Measurements from ENCODE around the gene FAM131A.

The FAM131A gene

DNA sequence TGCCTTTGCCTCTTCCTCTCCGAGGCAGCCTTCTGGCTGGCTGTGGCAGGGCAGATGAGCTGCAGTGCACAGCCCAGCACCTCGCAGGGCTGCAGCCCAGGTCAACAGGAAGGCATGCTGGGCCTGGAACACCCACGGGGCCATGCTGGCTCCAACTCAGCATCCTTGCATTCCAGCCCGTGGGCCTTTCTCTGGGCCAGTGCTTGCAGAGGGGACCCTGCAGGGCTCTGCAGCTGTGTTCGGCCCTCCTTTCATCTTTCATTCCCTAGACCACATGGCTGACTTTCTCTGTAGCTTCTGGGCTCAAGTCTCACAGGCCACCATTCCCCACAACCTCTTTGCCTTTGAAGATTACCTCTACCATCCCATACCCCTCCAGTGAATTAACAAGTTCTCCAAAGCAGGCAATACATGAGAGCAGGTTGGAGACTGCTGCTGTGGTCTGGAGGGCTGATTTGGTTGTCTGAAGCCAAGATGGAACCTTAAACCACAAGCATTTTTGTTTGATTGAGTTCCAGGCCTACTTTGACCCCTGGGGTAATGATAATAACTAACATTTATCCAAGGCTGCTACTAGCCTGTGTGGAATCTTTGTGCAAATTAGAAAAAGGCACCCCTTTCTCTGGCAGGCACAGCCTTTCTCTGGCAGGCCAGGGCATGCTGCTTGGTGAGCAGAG, 5.9 kb downstream of the FAM131A start:
- no peak for FAIRE-seq

DNA sequence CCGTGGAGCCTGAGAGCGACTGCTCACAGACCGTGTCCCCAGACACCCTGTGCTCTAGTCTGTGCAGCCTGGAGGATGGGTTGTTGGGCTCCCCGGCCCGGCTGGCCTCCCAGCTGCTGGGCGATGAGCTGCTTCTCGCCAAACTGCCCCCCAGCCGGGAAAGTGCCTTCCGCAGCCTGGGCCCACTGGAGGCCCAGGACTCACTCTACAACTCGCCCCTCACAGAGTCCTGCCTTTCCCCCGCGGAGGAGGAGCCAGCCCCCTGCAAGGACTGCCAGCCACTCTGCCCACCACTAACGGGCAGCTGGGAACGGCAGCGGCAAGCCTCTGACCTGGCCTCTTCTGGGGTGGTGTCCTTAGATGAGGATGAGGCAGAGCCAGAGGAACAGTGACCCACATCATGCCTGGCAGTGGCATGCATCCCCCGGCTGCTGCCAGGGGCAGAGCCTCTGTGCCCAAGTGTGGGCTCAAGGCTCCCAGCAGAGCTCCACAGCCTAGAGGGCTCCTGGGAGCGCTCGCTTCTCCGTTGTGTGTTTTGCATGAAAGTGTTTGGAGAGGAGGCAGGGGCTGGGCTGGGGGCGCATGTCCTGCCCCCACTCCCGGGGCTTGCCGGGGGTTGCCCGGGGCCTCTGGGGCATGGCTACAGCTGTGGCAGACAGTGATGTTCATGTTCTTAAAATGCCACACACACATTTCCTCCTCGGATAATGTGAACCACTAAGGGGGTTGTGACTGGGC, 7.3 kb downstream of the FAM131A start:
- no peak for FAIRE-seq

DNA sequence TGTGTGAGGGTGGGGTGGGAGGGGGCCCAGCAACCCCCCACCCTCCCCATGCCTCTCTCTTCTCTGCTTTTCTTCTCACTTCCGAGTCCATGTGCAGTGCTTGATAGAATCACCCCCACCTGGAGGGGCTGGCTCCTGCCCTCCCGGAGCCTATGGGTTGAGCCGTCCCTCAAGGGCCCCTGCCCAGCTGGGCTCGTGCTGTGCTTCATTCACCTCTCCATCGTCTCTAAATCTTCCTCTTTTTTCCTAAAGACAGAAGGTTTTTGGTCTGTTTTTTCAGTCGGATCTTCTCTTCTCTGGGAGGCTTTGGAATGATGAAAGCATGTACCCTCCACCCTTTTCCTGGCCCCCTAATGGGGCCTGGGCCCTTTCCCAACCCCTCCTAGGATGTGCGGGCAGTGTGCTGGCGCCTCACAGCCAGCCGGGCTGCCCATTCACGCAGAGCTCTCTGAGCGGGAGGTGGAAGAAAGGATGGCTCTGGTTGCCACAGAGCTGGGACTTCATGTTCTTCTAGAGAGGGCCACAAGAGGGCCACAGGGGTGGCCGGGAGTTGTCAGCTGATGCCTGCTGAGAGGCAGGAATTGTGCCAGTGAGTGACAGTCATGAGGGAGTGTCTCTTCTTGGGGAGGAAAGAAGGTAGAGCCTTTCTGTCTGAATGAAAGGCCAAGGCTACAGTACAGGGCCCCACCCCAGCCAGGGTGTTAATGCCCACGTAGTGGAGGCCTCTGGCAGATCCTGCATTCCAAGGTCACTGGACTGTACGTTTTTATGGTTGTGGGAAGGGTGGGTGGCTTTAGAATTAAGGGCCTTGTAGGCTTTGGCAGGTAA, 8.1 kb downstream of the FAM131A start:
- no peak for FAIRE-seq

DNA sequence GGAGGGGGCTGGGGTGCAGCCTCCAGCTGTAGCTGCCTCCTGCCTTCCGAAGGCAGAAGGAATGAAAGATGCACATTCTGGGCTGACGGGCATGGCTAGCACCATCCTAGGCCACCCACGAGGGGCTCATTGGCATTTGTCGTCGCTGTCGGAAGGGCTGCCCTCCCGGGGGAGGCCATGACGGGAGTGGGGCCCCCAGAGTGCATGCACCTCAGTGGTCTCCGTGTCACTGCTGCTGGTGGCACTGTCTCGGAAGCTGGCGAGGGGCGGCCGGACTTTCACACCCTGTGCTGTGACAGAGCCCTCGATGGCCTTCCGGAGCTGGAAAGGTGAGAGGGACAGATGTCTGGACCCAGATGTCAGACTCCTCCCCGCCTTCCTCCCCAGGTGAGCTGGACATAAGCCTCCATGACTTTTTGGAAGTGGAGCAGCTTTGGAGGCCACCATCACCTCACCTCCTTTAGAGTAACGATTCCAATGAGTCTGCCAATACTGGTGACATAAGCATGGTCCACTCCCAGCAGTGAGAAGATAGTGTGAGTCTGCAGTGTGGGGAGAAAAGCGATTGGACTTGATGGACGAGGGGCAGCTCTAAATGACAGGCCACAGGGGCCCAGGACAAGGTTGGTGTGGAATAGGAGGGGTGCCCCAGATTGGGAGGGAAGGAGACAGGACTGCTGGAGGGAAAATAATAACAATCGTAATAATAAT, 9.2 kb downstream of the FAM131A start:
- no peak for FAIRE-seq

DNA sequence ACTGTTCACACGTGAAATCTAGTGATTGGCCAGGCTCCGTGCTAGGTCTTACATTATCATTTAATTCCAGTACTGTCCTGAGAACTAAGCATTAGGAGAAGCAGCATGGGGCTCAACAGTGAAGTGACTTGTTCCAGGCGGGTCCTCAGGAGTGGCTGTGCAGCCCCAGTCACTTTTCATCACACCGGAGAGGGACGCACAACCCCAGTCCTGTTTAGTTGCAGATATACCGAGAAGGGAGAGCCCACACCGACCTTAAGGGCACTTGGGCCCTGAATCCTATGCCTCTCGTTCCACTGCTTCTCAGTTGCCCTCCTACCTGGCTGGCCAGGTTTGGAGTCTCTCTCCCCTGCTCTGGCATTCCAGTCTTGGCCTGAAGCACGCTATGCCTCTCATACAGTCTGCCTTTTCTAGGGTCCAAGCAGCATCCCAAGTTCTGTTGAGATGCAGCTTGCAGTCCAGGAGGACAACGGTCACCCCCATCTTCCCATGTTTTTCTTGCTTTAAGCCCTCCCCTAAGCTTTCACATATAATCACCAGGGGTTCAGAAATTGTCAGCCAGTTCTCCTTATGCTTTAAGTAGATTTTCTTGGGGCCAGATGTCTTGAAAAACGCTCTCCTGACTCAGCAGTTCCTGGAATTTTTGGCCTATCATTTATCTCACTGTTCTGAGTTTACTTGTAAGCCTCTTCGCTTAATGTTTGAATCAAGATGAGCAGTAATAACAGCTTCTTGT, 10.1 kb downstream of the FAM131A start:
- no peak for FAIRE-seq

DNA sequence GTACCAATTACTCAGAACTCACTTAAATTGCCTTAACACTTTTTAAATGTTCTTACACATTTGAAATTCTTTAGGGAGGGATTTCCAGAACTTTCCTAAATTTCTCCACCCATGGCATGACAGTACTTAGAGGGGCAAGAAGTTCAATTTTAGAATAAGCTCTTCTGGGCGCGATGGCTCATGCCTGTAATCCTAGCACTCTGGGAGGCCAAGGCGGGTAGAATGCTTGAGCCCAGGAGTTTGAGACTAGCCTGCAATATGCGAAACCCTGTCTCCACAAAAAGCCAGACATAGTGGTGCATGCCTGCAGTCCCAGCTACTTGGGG, 10.6 kb downstream of the FAM131A start:
- no peak for FAIRE-seq

DNA sequence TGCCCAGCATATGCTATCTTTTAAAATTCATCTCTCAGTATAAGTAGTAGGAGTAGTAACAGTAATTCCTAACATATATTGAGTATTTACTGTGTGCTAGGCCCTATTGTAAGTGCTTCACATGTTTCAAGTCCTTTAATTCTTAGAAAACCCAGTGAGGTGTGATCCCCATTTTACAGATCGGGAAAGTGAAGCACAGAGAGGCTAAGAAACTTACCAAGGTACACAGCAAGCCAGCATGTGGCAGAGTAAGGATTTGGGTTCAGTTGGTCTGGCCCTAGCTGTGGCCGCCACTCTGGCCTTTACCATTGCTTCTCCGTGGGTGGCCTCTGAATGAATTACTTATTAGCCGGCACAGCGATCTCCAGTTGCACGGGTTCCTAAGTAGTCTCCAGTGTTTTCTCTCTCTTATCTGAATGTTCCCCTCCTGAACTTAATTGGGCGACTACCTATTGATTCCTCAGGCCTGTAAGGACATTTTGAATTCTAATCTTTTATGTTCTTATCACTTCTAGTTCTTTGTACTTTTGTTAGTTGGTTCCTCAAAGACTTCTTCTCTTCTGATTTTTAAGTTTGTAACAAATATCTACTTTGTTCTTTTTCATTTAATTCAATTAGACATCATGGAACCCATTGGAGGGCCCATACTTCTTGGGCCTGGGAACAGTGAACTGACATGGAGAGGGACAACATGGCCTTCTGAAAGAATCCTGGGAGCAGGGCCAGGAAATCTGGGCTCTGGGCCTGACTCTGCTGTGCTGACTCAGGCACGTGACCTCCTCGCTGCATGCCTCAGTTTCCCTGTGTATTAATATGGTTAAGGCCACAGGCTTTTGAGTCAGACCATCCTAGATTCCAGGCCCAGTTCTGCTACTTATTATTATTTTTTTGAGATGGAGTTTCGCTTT, 12.4 kb downstream of the FAM131A start:
- FAIRE-seq: no peak

DNA sequence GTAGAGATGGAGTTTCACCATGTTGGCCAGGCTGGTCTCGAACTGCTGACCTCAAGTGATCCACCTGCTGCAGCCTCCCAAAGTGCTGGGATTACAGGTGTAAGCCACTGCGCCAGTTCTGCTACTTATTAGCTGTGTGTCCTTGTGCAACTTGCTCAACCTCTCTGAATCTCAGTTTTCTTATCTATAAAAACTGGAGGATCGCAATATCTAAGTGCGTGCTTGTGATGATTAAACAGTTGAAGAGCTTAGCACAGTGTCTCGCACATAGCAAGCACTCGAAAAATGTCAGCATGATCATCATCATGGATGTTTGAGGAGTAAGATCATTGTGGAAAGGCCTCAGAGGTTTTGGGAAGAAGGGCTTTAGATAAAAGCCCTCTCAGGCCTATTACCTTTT, 13.2 kb downstream of the FAM131A start:
- no peak for FAIRE-seq

DNA sequence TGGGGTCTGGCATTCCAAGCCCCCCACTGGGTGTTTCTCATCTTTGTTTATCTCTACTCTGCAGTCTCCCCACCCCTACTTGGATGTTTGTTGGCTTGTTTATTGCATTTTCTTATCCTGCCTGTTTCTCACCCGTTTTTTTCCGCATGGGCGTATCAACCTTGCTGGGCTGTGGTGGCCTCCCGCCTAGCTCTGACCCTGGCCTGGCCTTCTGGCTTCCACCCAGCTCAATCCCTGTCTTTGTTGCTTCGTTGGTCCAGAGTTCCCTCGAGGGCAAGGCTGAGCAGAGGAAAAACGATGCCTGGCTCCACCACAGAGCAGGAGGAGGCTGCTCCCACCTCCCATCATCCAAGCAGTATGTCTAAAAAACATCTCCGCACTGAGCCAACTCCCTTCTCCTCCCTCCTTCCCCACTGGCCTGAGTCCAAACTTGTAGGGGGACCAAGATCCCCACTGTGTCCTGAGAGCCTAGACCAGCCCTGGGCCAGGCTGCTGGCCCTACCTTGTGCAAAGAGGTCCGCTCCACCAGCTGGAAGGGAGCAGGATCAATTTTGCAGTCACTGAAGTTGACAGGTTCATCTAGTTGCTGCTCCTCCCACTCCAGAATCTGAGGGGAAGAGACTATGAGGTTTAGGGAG, 14.2 kb downstream of the FAM131A start:
- no peak for FAIRE-seq

DNA sequence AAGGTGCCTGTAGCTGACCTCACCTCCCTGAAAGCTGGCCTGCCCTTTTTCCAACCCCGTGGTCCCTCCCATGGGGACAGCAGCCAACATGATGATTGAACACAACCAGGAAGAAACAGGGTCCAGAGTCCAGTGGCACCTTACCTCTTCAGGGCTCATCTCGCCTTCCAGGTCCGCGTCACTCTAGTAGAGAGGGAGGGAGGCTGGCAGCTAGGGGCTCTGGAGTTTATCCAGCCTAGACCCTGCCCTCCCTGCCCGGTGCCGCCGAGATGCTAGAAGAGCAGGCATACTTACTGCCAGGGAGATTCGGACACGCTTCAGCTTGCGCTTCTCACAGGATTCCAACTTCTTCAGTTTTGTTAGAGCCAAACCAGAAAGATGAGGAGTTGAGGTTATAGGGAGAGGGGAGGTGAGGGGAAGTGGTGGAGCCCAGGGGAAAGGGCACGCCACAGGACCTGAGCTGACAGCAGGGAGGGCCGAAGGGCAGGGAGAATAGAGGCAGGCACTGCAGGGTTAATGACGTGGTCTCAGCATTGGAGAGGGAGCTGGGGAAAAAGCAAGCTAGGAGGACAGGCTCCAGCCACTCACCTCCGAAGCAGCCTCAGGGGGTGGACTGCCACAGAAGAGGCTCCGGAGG, 14.9 kb downstream of the FAM131A start:
- FAIRE-seq: no peak

DNA sequence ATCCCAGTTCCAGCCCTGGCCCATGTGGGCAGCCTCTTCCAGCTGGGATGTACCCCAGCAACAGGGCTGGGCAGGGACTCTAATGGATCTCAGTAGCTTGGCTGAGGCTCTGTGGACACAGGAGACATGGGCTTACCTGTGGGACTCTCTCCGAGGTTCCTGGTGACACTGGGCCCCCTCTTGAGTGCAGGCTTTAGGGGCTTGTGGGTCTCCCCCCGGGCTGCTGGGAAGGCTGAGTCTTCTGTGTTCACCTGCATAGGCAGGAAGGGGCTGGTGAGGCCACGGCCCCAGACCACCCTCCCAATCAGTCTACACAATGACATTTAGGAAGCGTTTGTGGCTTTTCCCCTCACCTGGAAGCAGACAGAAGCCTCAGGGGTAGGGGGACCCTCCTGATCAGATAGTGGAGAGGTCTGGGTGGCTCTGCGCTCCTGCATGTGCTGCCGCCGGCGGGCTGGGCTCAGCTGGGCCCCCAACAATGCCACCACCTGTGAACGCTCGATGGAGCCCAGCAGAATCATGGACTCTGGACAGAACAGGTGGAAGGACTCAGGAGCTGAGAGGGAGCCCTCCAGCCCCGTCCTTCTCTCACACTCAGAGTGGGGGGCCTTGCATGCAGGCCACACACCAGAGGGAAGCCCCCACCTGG, 15.6 kb downstream of the FAM131A start:
- FAIRE-seq: no peak

DNA sequence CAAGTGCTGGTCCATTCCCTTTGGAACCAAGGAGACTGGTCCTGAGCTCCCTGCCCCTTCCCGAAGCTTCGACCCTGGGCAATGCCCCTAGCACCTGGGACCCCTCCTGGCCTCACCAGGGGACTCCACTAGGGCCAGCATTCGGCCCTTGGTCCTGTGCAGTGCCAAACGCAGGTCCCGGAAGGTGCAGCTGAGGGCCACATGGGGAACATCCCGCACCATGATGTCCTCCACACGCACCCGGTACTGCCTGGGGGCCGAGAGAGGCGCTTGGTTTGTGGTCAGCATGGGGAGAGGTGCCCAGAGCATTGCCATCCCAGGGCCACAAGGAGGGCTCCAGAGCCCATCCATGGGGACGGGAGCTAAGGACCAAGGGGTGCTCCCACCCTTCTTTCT, 16.1 kb downstream of the FAM131A start:
- FAIRE-seq: no peak

DNA sequence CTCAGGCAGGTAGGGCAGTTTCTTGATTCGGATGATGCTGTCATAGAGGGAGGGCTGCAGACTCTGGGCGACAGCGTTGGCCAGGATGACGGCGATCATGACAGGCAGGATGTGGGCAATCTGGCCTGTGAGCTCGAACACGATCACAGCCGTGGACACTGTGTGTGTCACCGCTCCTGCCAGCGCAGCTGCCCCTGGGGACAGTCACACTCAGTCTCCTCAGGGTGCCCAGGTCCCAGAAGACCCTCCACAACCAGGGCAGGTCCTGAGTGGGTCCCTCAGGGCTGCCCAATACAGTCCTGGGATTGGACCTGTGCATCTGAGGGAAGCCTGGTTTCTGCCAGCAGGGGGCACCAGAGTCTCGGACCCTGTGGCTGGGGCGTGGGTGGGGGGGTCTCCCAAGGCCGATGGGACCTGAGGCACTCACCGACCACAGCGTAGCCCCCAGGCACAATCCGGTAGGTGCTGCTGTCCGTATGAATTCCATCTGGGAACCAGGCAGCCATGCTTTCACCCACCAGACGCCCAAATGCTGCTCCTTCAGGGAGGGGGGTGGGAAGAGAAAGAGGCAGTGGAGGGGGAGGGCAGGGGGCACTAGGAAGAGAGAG, 16.8 kb downstream of the FAM131A start:
- no peak for FAIRE-seq

DNA sequence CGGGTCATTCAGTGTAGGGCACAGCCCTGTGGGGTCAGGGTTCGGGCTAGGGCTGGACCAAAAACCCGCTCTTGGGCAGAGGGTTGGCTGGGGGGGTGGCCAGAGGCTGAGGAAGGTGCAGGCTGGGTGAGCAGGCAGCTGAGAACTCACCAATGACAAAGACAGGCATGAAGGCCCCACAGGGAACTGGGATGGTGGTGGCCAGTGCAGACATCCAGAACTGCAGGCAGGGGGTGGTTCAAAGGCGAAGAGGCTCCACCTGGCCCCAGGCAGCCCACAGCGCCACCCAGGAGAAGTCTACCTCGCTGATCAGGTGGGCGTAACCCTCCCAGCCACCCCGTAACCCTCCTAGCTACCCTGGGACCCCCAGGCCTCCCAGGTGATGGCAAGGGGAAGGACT, 17.4 kb downstream of the FAM131A start:
- no peak for FAIRE-seq

DNA sequence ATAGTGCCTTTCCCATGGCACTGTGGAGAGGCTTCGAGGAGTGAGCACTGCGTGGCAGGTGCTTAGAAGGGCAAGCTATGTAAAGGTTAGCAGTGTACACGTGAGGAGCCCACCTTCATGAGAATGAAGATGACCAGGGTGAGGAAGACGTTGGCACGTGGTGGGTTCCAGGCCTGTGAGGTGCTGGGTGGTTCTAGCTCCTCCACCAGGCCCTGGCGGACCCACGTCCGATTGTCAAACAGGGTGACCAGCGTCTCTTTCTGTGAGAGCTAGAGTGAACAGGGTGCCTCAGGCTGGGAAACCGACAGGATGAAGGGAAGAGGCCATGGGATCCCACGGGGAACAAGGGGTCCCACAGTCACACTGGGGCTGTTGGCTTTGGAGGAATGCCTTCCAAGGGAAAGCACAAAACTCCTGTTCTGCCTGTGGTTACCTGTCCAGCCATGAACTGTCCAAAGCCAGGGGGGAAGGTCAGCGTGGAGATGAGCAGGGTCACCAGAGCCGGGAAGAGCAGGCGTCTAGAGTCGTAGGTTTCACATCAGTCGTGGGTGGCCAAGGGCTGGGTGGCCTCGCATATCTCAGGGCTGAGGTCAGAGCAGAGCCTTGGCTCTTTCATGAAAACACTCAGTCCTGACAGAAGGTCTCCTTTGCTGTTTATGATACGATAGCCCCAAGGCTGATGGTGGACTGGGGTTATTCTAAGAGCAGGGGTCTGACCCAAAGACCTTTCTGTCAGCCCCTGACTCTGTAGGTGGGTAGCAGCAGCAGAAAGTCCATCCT, 18.1 kb downstream of the FAM131A start:
- no peak for FAIRE-seq

DNA sequence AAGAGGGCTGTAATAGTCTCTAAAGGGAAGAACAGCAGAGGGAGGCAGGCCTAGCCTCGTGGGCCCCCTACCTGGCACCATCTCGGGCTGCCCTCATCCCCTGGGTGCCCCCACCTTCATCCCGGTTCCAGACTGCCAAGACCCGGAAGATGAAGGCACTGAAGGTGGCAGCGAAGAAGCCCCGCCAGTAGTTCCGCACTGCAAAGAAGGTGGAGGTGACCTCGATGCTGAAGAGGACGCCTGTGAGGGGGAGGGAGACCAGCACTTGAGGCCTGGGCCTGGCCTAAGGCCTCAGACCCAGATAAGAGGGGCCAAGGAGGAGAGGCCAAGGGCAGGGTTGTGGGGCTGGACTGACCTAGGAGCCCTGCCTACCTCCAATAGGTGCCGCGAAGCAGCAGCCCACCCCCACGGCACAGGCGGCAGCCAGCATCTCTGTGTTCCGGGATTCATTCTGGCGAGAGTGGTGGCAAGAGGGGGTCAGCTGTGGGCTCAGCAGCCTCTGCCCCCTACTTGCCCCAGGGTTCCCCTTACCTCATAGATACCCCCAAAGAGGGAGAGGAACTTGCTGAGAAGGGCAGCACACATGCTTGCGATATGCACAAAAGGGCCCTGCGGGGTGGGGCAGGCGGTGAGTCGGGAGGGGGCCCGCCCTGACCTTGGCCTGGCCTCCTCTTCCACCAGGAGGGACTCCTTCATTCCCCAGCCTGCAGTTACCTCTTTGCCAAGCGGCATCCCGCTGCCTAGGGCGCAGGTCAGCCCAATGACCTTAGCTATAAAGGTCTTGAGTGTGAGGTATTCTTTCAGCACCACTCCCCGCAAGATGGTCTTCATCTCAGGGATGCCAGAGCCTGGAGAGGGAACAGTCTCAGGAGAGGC, 20.1 kb downstream of the FAM131A start:
- FAIRE-seq: no peak

DNA sequence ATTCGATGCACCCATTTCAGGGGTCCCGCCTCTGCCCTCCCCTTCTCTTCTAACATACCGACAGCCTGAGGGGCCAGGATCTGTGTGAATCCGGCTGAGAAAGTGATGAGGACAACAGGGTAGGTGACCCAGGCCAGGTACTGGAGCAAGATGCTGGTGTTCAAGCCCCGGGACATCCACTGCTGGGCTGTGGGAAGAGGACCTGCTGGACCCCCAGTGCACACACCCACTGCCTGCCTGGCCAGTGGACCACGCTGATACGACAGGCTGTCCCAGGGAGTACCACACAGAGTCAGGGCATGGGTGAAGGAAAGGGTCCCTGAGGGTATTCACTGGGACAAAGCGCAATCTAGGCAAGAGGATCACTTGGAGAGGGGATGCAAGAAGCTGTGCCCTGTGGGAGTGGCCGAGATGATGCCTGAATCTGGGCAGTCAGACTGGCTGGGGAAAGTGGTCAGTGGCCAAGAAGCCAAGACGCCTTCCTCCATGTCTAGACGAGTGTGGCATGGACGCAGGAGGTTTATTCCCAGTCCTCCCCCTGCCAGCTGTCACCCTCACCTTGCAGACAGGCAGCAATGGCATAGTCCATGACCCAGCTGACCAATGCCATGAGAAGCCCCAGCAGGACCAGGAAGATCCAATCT, 20.8 kb downstream of the FAM131A start:
- no peak for FAIRE-seq

Measured in A204.1 (cell line).